Loucy (cell line): ENCODE data around the gene FITM2.

Source experiments
- H2AFZ ChIP-seq: fragments of 200-600 bp; sonication (generic); 2 replicates; pipeline ENCODE4 v1.6.0; 2016; ENCODE audit warnings: antibody characterized with exemption, mild to moderate bottlenecking, low read length, moderate library complexity
- H3F3A ChIP-seq: fragments of 200-600 bp; 2 replicates; pipeline ENCODE4 v1.6.0; 2016; ENCODE audit warnings: antibody characterized with exemption, low read depth, mild to moderate bottlenecking
- H3K27me3 ChIP-seq: fragments of 200-600 bp; sonication (generic); 2 replicates; pipeline ENCODE4 v1.6.1; 2014; ENCODE audit warnings: low read length, mild to moderate bottlenecking; ENCODE audit not compliant: insufficient read depth, poor library complexity, severe bottlenecking
- H3K36me3 ChIP-seq: fragments of 200-600 bp; sonication (generic); 2 replicates; pipeline ENCODE4 v1.6.1; 2016; ENCODE audit warnings: low read length; ENCODE audit not compliant: insufficient read depth
- H3K4me1 ChIP-seq: fragments of 200-600 bp; sonication (generic); 2 replicates; pipeline ENCODE4 v1.5.1; 2014; ENCODE audit warnings: low read length, mild to moderate bottlenecking; ENCODE audit not compliant: insufficient read depth, poor library complexity, severe bottlenecking
- H3K4me2 ChIP-seq: fragments of 200-600 bp; sonication (generic); 2 replicates; pipeline ENCODE4 v1.6.0; 2014; ENCODE audit warnings: antibody characterized with exemption, low read length, low read depth, mild to moderate bottlenecking; ENCODE audit not compliant: poor library complexity, severe bottlenecking
- H3K4me3 ChIP-seq: fragments of 200-600 bp; sonication (generic); 2 replicates; pipeline ENCODE4 v1.5.1; 2014; ENCODE audit warnings: low read length, mild to moderate bottlenecking, mixed read lengths; ENCODE audit not compliant: poor library complexity, severe bottlenecking
- H3K79me2 ChIP-seq: fragments of 200-600 bp; sonication (generic); 2 replicates; pipeline ENCODE4 v1.6.1; 2014; ENCODE audit warnings: low read length; ENCODE audit not compliant: insufficient read depth
- H3K9ac ChIP-seq: fragments of 200-600 bp; sonication (generic); 2 replicates; pipeline ENCODE4 v1.6.0; 2014; ENCODE audit warnings: mild to moderate bottlenecking, low read depth, low read length, moderate library complexity; ENCODE audit not compliant: poor library complexity, severe bottlenecking
- H3K9me2 ChIP-seq: fragments of 200-600 bp; sonication (generic); replicated peaks from 2 replicates; pipeline ENCODE4 v1.6.1; 2016; ENCODE audit warnings: low read depth, low read length, mixed read lengths
- H3K9me3 ChIP-seq: fragments of 200-600 bp; sonication (generic); 2 replicates; pipeline ENCODE4 v1.6.1; 2014; ENCODE audit warnings: mild to moderate bottlenecking, antibody characterized with exemption, low read length, low read depth; ENCODE audit not compliant: insufficient read depth
- H4K20me1 ChIP-seq: fragments of 200-600 bp; sonication (generic); 2 replicates; pipeline ENCODE4 v1.6.0; 2014; ENCODE audit warnings: antibody characterized with exemption, low read length, mild to moderate bottlenecking; ENCODE audit not compliant: insufficient read depth, poor library complexity, severe bottlenecking
- EZH2phosphoT487 ChIP-seq: fragments of 200-600 bp; IDR thresholded peaks from 2 replicates; pipeline ENCODE4 v1.6.1; 2018; ENCODE audit warnings: antibody characterized with exemption, mild to moderate bottlenecking, moderate library complexity, borderline replicate concordance
- TF ChIP-seq, protein P1 (sequence below): fragments of 200-600 bp; sonication (generic); conservative IDR thresholded peaks from 2 replicates; pipeline ENCODE4 v1.5.1; 2014; ENCODE audit warnings: mild to moderate bottlenecking, antibody characterized with exemption, low read length

The FITM2 gene

DNA sequence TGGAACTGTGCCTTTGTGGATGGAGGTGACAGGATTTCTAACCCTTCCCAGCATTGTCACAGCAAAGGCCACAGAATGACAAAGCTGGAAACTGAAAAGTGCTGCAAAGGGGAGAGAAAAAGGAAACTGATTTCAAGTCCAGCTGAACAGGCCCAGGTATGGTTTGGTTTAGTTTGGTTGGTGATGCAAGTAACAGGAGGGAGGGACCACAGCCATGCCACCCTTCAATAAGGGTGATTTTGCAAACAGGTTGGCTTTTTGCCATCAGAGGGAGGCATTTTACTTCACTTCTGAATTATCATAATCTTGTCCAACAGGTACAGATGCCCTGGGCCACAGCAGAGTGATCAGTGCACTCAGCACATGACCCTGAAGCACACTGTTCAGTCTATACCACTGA, 6.6 kb downstream of the FITM2 start:
- H3F3A ChIP-seq = no peaks in the 10 kb centered on the region
- TF ChIP-seq EZH2phosphoT487 = no peak
- TF ChIP-seq, protein P1, sequence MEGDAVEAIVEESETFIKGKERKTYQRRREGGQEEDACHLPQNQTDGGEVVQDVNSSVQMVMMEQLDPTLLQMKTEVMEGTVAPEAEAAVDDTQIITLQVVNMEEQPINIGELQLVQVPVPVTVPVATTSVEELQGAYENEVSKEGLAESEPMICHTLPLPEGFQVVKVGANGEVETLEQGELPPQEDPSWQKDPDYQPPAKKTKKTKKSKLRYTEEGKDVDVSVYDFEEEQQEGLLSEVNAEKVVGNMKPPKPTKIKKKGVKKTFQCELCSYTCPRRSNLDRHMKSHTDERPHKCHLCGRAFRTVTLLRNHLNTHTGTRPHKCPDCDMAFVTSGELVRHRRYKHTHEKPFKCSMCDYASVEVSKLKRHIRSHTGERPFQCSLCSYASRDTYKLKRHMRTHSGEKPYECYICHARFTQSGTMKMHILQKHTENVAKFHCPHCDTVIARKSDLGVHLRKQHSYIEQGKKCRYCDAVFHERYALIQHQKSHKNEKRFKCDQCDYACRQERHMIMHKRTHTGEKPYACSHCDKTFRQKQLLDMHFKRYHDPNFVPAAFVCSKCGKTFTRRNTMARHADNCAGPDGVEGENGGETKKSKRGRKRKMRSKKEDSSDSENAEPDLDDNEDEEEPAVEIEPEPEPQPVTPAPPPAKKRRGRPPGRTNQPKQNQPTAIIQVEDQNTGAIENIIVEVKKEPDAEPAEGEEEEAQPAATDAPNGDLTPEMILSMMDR = no peak
- no peaks in the 10 kb centered on the region for H3K9me2 ChIP-seq
- H3K4me3 ChIP-seq = no peak overlapping the region
- H3K9me3 ChIP-seq = no peaks in the 10 kb centered on the region
- peaks cover under 1% of the 10 kb centered on the region for H3K4me1 ChIP-seq
- no peaks in the 10 kb centered on the region for H3K36me3 ChIP-seq
- H3K9ac ChIP-seq = no peak overlapping the region
- H3K4me2 ChIP-seq = no peak overlapping the region
- no peaks in the 10 kb centered on the region for H3K27me3 ChIP-seq
- H3K79me2 ChIP-seq = no peaks in the 10 kb centered on the region
- H2AFZ ChIP-seq = no peak overlapping the region
- H4K20me1 ChIP-seq = no peaks in the 10 kb centered on the region

DNA sequence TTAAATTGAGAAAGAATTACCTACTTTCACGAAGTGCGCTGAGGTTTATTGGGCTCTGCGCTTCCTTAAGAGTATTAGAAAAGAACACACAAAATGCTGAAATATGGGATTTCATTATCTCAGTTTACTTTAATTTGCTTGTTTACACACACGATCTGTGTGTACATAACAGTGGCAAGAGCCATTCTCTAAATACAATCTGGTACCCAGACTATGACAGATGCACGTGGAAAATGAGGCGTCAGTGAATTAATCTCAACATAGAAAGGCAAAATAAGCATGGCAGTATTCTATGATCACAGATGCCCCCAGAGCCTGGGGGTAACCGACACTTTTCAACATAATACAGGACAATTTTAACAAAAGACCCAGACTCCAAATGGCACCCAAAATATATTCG, 8.3 kb downstream of the FITM2 start:
- Histone ChIP-seq H3F3A (no peaks in the 10 kb centered on the region), H3K4me3 (no peak overlapping the region), H3K9ac (no peak overlapping the region), H3K27me3 (no peaks in the 10 kb centered on the region), H3K4me1 (no peaks in the 10 kb centered on the region), H3K4me2 (no peak overlapping the region), H3K9me2 (no peaks in the 10 kb centered on the region), H2AFZ (no peak overlapping the region), H3K36me3 (no peaks in the 10 kb centered on the region), H3K9me3 (no peaks in the 10 kb centered on the region), H3K79me2 (no peaks in the 10 kb centered on the region), H4K20me1 (no peaks in the 10 kb centered on the region)
- TF ChIP-seq EZH2phosphoT487 = no peak
- TF ChIP-seq, protein P1 = no peak

DNA sequence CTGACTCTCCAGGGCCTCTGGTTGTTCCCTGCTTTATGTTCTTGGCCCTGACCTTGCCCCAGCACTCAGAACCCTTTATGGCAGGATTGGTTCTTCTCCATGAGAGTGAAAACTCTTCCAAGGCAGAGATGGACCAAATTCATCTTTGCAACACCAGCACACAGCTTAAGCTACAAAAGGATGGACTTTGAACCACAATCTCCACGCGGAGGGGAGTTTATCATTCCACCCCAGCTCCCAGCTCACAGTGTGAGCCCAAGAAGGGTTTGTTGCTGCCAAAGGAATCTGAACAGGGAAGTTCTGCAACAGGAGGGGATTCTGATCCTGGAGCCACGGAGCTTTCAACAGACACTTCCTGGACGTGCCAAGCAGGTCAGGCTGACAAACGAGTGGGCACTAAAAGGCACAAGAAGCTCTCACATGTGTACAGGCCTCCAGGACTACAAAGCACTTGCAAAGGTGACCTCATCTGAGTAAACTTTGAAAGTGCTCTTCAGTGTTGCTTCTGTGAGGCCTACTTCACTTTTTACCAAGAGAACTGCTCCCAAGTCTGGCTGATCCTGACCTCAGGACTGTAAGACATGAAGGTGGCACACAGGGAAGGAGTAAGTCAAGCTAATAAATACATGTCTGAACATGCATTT, 8.9 kb downstream of the FITM2 start:
- Histone ChIP-seq H3K9me2 (no peaks in the 10 kb centered on the region), H3K4me3 (no peak overlapping the region), H3K27me3 (no peaks in the 10 kb centered on the region), H2AFZ (no peak overlapping the region), H3K9me3 (no peaks in the 10 kb centered on the region), H3K4me2 (no peak overlapping the region), H3K4me1 (no peaks in the 10 kb centered on the region), H3K9ac (no peak overlapping the region), H3K36me3 (no peaks in the 10 kb centered on the region), H3K79me2 (no peaks in the 10 kb centered on the region), H3F3A (no peaks in the 10 kb centered on the region), H4K20me1 (no peaks in the 10 kb centered on the region)
- TF ChIP-seq, protein P1 = no peak
- TF ChIP-seq EZH2phosphoT487 = no peak
